Measurements from ENCODE around the gene CFAP161.

The CFAP161 gene

GRCh38 chr15:81113204-81113657 lies 20.8 kb upstream of the CFAP161 start:
- DNase-seq (ENCODE audit: extremely low read depth, low read depth), result no peak
- TF ChIP-seq CTCF (IDR thresholded peaks at IDR 0.05; ENCODE audit: low read depth, low read length, missing control alignments), result no peak

GRCh38 chr15:81113861-81114291 lies 20.2 kb upstream of the CFAP161 start:
- H3K4me3 ChIP-seq (replicated peaks; ENCODE audit: low read depth, low read length), result no peak overlapping the region
- no peak for DNase-seq (ENCODE audit: extremely low read depth, low read depth)
- TF ChIP-seq CTCF (IDR thresholded peaks at IDR 0.05; ENCODE audit: low read depth, low read length, missing control alignments), result no peak

More at GRCh38 chr15:81113204-81113657, 20.8 kb upstream of the CFAP161 start:
- H3K4me3 ChIP-seq (replicated peaks; ENCODE audit: low read depth, low read length), result no peak overlapping the region

GRCh38 chr15:81115054-81115939 lies 18.8 kb upstream of the CFAP161 start:
- H3K4me3 ChIP-seq (replicated peaks; ENCODE audit: low read depth, low read length), result no peak overlapping the region
- TF ChIP-seq CTCF (IDR thresholded peaks at IDR 0.05; ENCODE audit: low read depth, low read length, missing control alignments), result no peak
- DNase-seq (ENCODE audit: extremely low read depth, low read depth), result no peak

- TF ChIP-seq CTCF (IDR thresholded peaks at IDR 0.05; ENCODE audit: low read depth, low read length, missing control alignments), result no peak
- no peak for DNase-seq (ENCODE audit: extremely low read depth, low read depth)
- no peak overlapping the region for H3K4me3 ChIP-seq (replicated peaks; ENCODE audit: low read depth, low read length)
These were observed 16.9 kb upstream of the CFAP161 start for GRCh38 chr15:81117136-81117535.

- DNase-seq (ENCODE audit: extremely low read depth, low read depth), result no peak
- no peak for TF ChIP-seq CTCF (IDR thresholded peaks at IDR 0.05; ENCODE audit: low read depth, low read length, missing control alignments)
- H3K4me3 ChIP-seq (replicated peaks; ENCODE audit: low read depth, low read length), result no peak overlapping the region
These were observed 16.5 kb upstream of the CFAP161 start for GRCh38 chr15:81117581-81117980.

GRCh38 chr15:81118361-81118760 lies 15.7 kb upstream of the CFAP161 start:
- no peak for TF ChIP-seq CTCF (IDR thresholded peaks at IDR 0.05; ENCODE audit: low read depth, low read length, missing control alignments)
- no peak for DNase-seq (ENCODE audit: extremely low read depth, low read depth)
- no peak overlapping the region for H3K4me3 ChIP-seq (replicated peaks; ENCODE audit: low read depth, low read length)
